Hepatocyte (in vitro differentiated cells): ENCODE measurements around the gene TPRKB. TPM values are rescaled to one million over a fixed set of nuclear protein-coding genes. Genes with fewer than 3 reads are reported as not detected.

ENCODE experiments used
- DNase-seq: peaks from one replicate; pipeline ENCODE4 v3.0.0-alpha.2; 2016; ENCODE audit warnings: low spot score
- H2AFZ ChIP-seq: fragments of 200-600 bp; sonication (generic); 2 replicates; pipeline ENCODE4 v1.6.0; 2016; ENCODE audit warnings: antibody characterized with exemption, mild to moderate bottlenecking
- H3K27ac ChIP-seq: fragments of 200-600 bp; sonication (generic); 2 replicates; pipeline ENCODE4 v1.5.1; 2016; ENCODE audit warnings: mild to moderate bottlenecking
- H3K27me3 ChIP-seq: fragments of 200-600 bp; sonication (generic); 2 replicates; pipeline ENCODE4 v1.6.1; 2016
- H3K36me3 ChIP-seq: fragments of 200-600 bp; sonication (generic); replicated peaks from 2 replicates; pipeline ENCODE4 v1.5.1; 2016; ENCODE audit warnings: low read depth; ENCODE audit not compliant: insufficient read depth
- H3K4me1 ChIP-seq: fragments of 200-600 bp; sonication (generic); 2 replicates; pipeline ENCODE4 v1.5.1; 2016; ENCODE audit warnings: mild to moderate bottlenecking, moderate library complexity; ENCODE audit not compliant: insufficient read depth
- H3K4me2 ChIP-seq: fragments of 200-600 bp; sonication (generic); 2 replicates; pipeline ENCODE4 v1.6.0; 2016
- H3K4me3 ChIP-seq: fragments of 200-600 bp; sonication (generic); 2 replicates; pipeline ENCODE4 v1.5.1; 2016; ENCODE audit warnings: mild to moderate bottlenecking
- H3K79me2 ChIP-seq: fragments of 200-600 bp; sonication (generic); 2 replicates; pipeline ENCODE4 v1.6.0; 2017; ENCODE audit warnings: mild to moderate bottlenecking
- H3K9me2 ChIP-seq: fragments of 200-600 bp; sonication (generic); replicated peaks from 2 replicates; pipeline ENCODE4 v1.6.0; 2017; ENCODE audit warnings: mild to moderate bottlenecking; ENCODE audit not compliant: insufficient read depth
- H3K9me3 ChIP-seq: fragments of 200-600 bp; sonication (generic); 2 replicates; pipeline ENCODE4 v1.5.1; 2016; ENCODE audit warnings: low read depth, mild to moderate bottlenecking
- H4K20me1 ChIP-seq: fragments of 200-600 bp; sonication (generic); 2 replicates; pipeline ENCODE4 v1.6.0; 2016; ENCODE audit warnings: mild to moderate bottlenecking; ENCODE audit not compliant: insufficient read depth, poor library complexity, severe bottlenecking
- CTCF ChIP-seq: fragments of 200-600 bp; sonication (generic); IDR thresholded peaks from 2 replicates; pipeline ENCODE4 v1.5.1; 2016; ENCODE audit warnings: antibody characterized with exemption, mild to moderate bottlenecking; ENCODE audit not compliant: poor library complexity
- EZH2 ChIP-seq: fragments of 200-600 bp; sonication (generic); IDR thresholded peaks from 2 replicates; pipeline ENCODE4 v1.6.1; 2016; ENCODE audit warnings: antibody characterized with exemption, mild to moderate bottlenecking, borderline replicate concordance
- EZH2phosphoT487 ChIP-seq: fragments of 200-600 bp; sonication (generic); IDR thresholded peaks from one replicate; pipeline ENCODE4 v1.6.1; 2018; ENCODE audit warnings: antibody characterized with exemption, mild to moderate bottlenecking, low read depth, moderate library complexity; ENCODE audit not compliant: unreplicated experiment, severe bottlenecking
- WGBS: methylation state at CpG from one replicate; pipeline ENCODE4 v1.1.6; 2016; ENCODE audit warnings: low lambda C conversion rate; ENCODE audit errors: missing lambda C conversion rate; 5-methylcytosine and 5-hydroxymethylcytosine counted together
- polyA plus RNA-seq: library from polyadenylated mRNA; unstranded; fragments of >200 nt; fragmentation: Nextera tagmentation; extraction: Ambion mirVana; gene quantifications from 2 replicates; pipeline ENCODE4 v1.2.1, GENCODE V29; 2016
- total RNA-seq: library from RNA; depleted of rRNA; stranded (reverse); fragments of >200 nt; gene quantifications from 2 replicates; pipeline ENCODE4 v1.2.3, GENCODE V29; 2014

TPRKB gene
- total and polyA plus RNA-seq, 2 experiments from 2014 or later = 37.2 to 68.2 TPM

- Histone ChIP-seq H3K27me3 (no peaks in the 10 kb centered on the region), H3K4me2 (no peak overlapping the region), H3K4me1 (peaks cover 10% of the 10 kb centered on the region), H3K27ac (no peak overlapping the region), H2AFZ (no peak overlapping the region), H3K9me2 (no peaks in the 10 kb centered on the region), H3K4me3 (no peak overlapping the region), H3K9me3 (no peaks in the 10 kb centered on the region), H4K20me1 (no peaks in the 10 kb centered on the region), H3K36me3 (no peaks in the 10 kb centered on the region), H3K79me2 (no peaks in the 10 kb centered on the region)
- 79% methylated on average over 23 of the region's 23 CpGs for WGBS
- TF ChIP-seq EZH2phosphoT487 (no peak), EZH2 (no peak), CTCF (no peak)
- DNase-seq = no peak
Measured at GRCh38 chr2:73700661-73701447, 36.3 kb downstream of the TPRKB start.

- TF ChIP-seq EZH2 = no peak
- no peak for TF ChIP-seq CTCF
- TF ChIP-seq EZH2phosphoT487 = no peak
- no peaks in the 10 kb centered on the region for H3K27me3 ChIP-seq
- no peaks in the 10 kb centered on the region for H3K36me3 ChIP-seq
- H3K27ac ChIP-seq = no peak overlapping the region
- H2AFZ ChIP-seq = no peak overlapping the region
- H3K4me3 ChIP-seq = no peak overlapping the region
- no peak for DNase-seq
- H4K20me1 ChIP-seq = no peaks in the 10 kb centered on the region
- no peaks in the 10 kb centered on the region for H3K9me3 ChIP-seq
- 76% methylated on average over 5 of the region's 5 CpGs for WGBS
- no peak overlapping the region for H3K4me2 ChIP-seq
- H3K9me2 ChIP-seq = no peaks in the 10 kb centered on the region
- no peaks in the 10 kb centered on the region for H3K79me2 ChIP-seq
- H3K4me1 ChIP-seq = peaks cover 10% of the 10 kb centered on the region
Measured at GRCh38 chr2:73700131-73700611, 37.0 kb downstream of the TPRKB start.

- Histone ChIP-seq H3K4me2 (no peak overlapping the region), H3K4me1 (peaks cover 10% of the 10 kb centered on the region), H3K9me3 (no peaks in the 10 kb centered on the region), H3K79me2 (no peaks in the 10 kb centered on the region), H3K27ac (no peak overlapping the region), H3K36me3 (no peaks in the 10 kb centered on the region), H4K20me1 (no peaks in the 10 kb centered on the region), H3K9me2 (no peaks in the 10 kb centered on the region), H3K27me3 (no peaks in the 10 kb centered on the region), H3K4me3 (no peak overlapping the region), H2AFZ (no peak overlapping the region)
- WGBS = 94% methylated on average over 3 of the region's 3 CpGs
- TF ChIP-seq EZH2phosphoT487 (no peak), EZH2 (no peak), CTCF (no peak)
- DNase-seq = no peak
Measured at GRCh38 chr2:73699437-73699836, 37.7 kb downstream of the TPRKB start.
